DMS114 treated with DMSO at 0.1 percent for 48 hours (cell line): ENCODE results near the gene ADAM22.

Experiments used
- DNase-seq: peaks from one replicate; lab custom pipeline; 2025; ENCODE audit not compliant: unreplicated experiment; lab: John Stamatoyannopoulos, UW

The ADAM22 gene

GRCh38 chr7:88208521-88208920 is 274.5 kb downstream of the ADAM22 start:
- no peak for DNase-seq

GRCh38 chr7:88212918-88213317 is 278.9 kb downstream of the ADAM22 start:
- no peak for DNase-seq

GRCh38 chr7:88214456-88214855 is 280.4 kb downstream of the ADAM22 start:
- DNase-seq: no peak

GRCh38 chr7:88215295-88215694 is 281.2 kb downstream of the ADAM22 start:
- DNase-seq: no peak

GRCh38 chr7:88216276-88216675 is 282.2 kb downstream of the ADAM22 start:
- no peak for DNase-seq

- no peak for DNase-seq
These were observed 283.8 kb downstream of the ADAM22 start for GRCh38 chr7:88217675-88218428.

- no peak for DNase-seq
These were observed 284.3 kb downstream of the ADAM22 start for GRCh38 chr7:88218429-88218745.

- peak; percentile 4 for DNase-seq
These were observed 285.0 kb downstream of the ADAM22 start for GRCh38 chr7:88218836-88219605.

GRCh38 chr7:88219781-88220747 is 286.0 kb downstream of the ADAM22 start, which contains the start of gene SRI:
Gene SRI, minus strand, starts transcription at chr7:88220038. Its CDS starts 12 bp downstream, at chr7:88220026.
- DNase-seq: peak; percentile 59

- no peak for DNase-seq
These were observed 289.2 kb downstream of the ADAM22 start for GRCh38 chr7:88223265-88223664.

- DNase-seq: no peak
These were observed 290.7 kb downstream of the ADAM22 start for GRCh38 chr7:88224601-88225275.

- no peak for DNase-seq
These were observed 292.1 kb downstream of the ADAM22 start for GRCh38 chr7:88226201-88226600.

GRCh38 chr7:88226886-88227516 is 292.9 kb downstream of the ADAM22 start:
- DNase-seq: no peak

- DNase-seq: no peak
These were observed 295.4 kb downstream of the ADAM22 start for GRCh38 chr7:88229302-88229995.

GRCh38 chr7:88230646-88231045 is 296.6 kb downstream of the ADAM22 start:
- no peak for DNase-seq

GRCh38 chr7:88233828-88234227 is 299.8 kb downstream of the ADAM22 start:
- DNase-seq: no peak

GRCh38 chr7:88239852-88240251 is 305.8 kb downstream of the ADAM22 start:
- no peak for DNase-seq

- DNase-seq: peak; percentile 23
These were observed 309.4 kb downstream of the ADAM22 start for GRCh38 chr7:88243345-88243909.

- DNase-seq: no peak
These were observed 310.2 kb downstream of the ADAM22 start for GRCh38 chr7:88244258-88244657.
